H9 (cell line): ENCODE data around the gene GGA3. TPM values are rescaled to one million over a fixed set of nuclear protein-coding genes. Genes with fewer than 3 reads are reported as not detected.
A peak's percentile ranks its signal among the peaks of the same experiment; 100 is the strongest.

Source experiments
- DNase-seq: peaks from one replicate; pipeline ENCODE4 v3.0.0-alpha.2; 2017
- H2AFZ ChIP-seq: one replicate; pipeline ENCODE4 v1.6.1; 2013; ENCODE audit warnings: mild to moderate bottlenecking, low read length, control low read depth, moderate library complexity
- H2AK5ac ChIP-seq: 2 replicates; pipeline ENCODE4 v1.6.1; 2013; ENCODE audit warnings: low read length, control low read depth, mixed read lengths; ENCODE audit not compliant: insufficient read length
- H2BK120ac ChIP-seq: one replicate; pipeline ENCODE4 v1.6.1; 2013; ENCODE audit warnings: low read depth, mild to moderate bottlenecking, low read length, control low read depth, inconsistent platforms; ENCODE audit not compliant: poor library complexity, severe bottlenecking
- H2BK12ac ChIP-seq: 2 replicates; pipeline ENCODE4 v1.6.1; 2013; ENCODE audit warnings: low read length, control low read depth, mixed read lengths, low read depth; ENCODE audit not compliant: insufficient read length
- H2BK15ac ChIP-seq: 2 replicates; pipeline ENCODE4 v1.6.1; 2013; ENCODE audit warnings: low read depth, low read length, control low read depth
- H2BK20ac ChIP-seq: one replicate; pipeline ENCODE4 v1.6.1; 2013; ENCODE audit warnings: low read depth, mild to moderate bottlenecking, low read length, control low read depth, inconsistent platforms; ENCODE audit not compliant: poor library complexity, severe bottlenecking
- H2BK5ac ChIP-seq: 2 replicates; pipeline ENCODE4 v1.6.1; 2013; ENCODE audit warnings: low read length, control low read depth, mixed read lengths; ENCODE audit not compliant: insufficient read length
- H3K14ac ChIP-seq: 2 replicates; pipeline ENCODE4 v1.6.1; 2013; ENCODE audit warnings: low read length, control low read depth; ENCODE audit not compliant: insufficient read depth
- H3K18ac ChIP-seq: 2 replicates; pipeline ENCODE4 v1.6.1; 2013; ENCODE audit warnings: low read depth, mild to moderate bottlenecking, mixed read lengths, low read length, control low read depth; ENCODE audit not compliant: insufficient read length
- H3K23ac ChIP-seq: 2 replicates; pipeline ENCODE4 v1.6.1; 2013; ENCODE audit warnings: low read length, control low read depth, mixed read lengths, low read depth; ENCODE audit not compliant: insufficient read length
- H3K23me2 ChIP-seq: 2 replicates; pipeline ENCODE4 v1.6.1; 2013; ENCODE audit warnings: low read depth, mild to moderate bottlenecking, mixed read lengths, low read length, control low read depth; ENCODE audit not compliant: insufficient read length, poor library complexity, severe bottlenecking
- H3K27ac ChIP-seq: 2 replicates; pipeline ENCODE4 v1.5.1; 2013; ENCODE audit warnings: low read length, control low read depth, mixed read lengths, low read depth; ENCODE audit not compliant: insufficient read length
- H3K27me3 ChIP-seq: 2 replicates; pipeline ENCODE4 v1.6.1; 2013; ENCODE audit warnings: low read length, control low read depth, inconsistent platforms; ENCODE audit not compliant: insufficient read depth
- H3K4ac ChIP-seq: 2 replicates; pipeline ENCODE4 v1.6.1; 2013; ENCODE audit warnings: low read depth, mild to moderate bottlenecking, control low read depth, inconsistent platforms, low read length, moderate library complexity
- H3K4me1 ChIP-seq: 2 replicates; pipeline ENCODE4 v1.6.1; 2013; ENCODE audit warnings: low read length, control low read depth, inconsistent platforms; ENCODE audit not compliant: insufficient read depth
- H3K4me2 ChIP-seq: 2 replicates; pipeline ENCODE4 v1.6.1; 2013; ENCODE audit warnings: low read length, control low read depth, mixed read lengths; ENCODE audit not compliant: insufficient read length, insufficient read depth
- H3K56ac ChIP-seq: 2 replicates; pipeline ENCODE4 v1.6.1; 2013; ENCODE audit warnings: low read depth, mild to moderate bottlenecking, mixed read lengths, low read length, control low read depth; ENCODE audit not compliant: insufficient read length
- H3K79me1 ChIP-seq: 2 replicates; pipeline ENCODE4 v1.6.1; 2013; ENCODE audit warnings: low read depth, mild to moderate bottlenecking, moderate library complexity, low read length, control low read depth, inconsistent platforms; ENCODE audit not compliant: insufficient read depth, poor library complexity, severe bottlenecking
- H3K79me2 ChIP-seq: 2 replicates; pipeline ENCODE4 v1.6.1; 2013; ENCODE audit warnings: low read length, control low read depth, inconsistent platforms; ENCODE audit not compliant: insufficient read depth
- H3K9ac ChIP-seq: 2 replicates; pipeline ENCODE4 v1.6.1; 2013; ENCODE audit warnings: low read length, control low read depth, mixed read lengths; ENCODE audit not compliant: insufficient read length; ENCODE audit errors: extremely low read depth
- H3K9me3 ChIP-seq: one replicate; pipeline ENCODE4 v1.6.1; 2013; ENCODE audit warnings: low read depth, low read length, inconsistent platforms; ENCODE audit not compliant: control insufficient read depth
- H3T11ph ChIP-seq: one replicate; pipeline ENCODE4 v1.6.1; 2013; ENCODE audit warnings: mild to moderate bottlenecking, low read length, control low read depth, inconsistent platforms
- H4K20me1 ChIP-seq: one replicate; pipeline ENCODE4 v1.6.1; 2013; ENCODE audit not compliant: control insufficient read depth, insufficient read length, insufficient read depth
- H4K5ac ChIP-seq: 2 replicates; pipeline ENCODE4 v1.6.1; 2013; ENCODE audit warnings: low read depth, mild to moderate bottlenecking, mixed read lengths, low read length, control low read depth; ENCODE audit not compliant: insufficient read length
- H4K8ac ChIP-seq: replicated peaks from 2 replicates; pipeline ENCODE4 v1.6.1; 2013; ENCODE audit warnings: low read length, control low read depth, mixed read lengths, low read depth; ENCODE audit not compliant: insufficient read length
- H4K91ac ChIP-seq: 2 replicates; pipeline ENCODE4 v1.6.1; 2013; ENCODE audit warnings: low read depth, mild to moderate bottlenecking, moderate library complexity, mixed read lengths, low read length, control low read depth; ENCODE audit not compliant: insufficient read length
- H3K27ac Mint-ChIP-seq, 3 experiments: 2 replicates in 2 of 3; 3 replicates in 1 of 3; pipeline ENCODE4 v1.8.0; 2020 to 2021; ENCODE audit warnings: mixed read lengths in 3 of 3, mild to moderate bottlenecking in 1 of 3, moderate library complexity in 1 of 3
- H3K27me3 Mint-ChIP-seq: 2 replicates; pipeline ENCODE4 v1.8.0; 2021; ENCODE audit warnings: low read depth, mild to moderate bottlenecking, moderate library complexity, mixed read lengths
- H3K36me3 Mint-ChIP-seq, 3 experiments: 2 replicates in 2 of 3; 3 replicates in 1 of 3; pipeline ENCODE4 v1.8.0; 2020 to 2021; ENCODE audit warnings: low read depth in 3 of 3, mixed read lengths in 3 of 3; ENCODE audit not compliant: insufficient read depth in 1 of 3
- H3K4me1 Mint-ChIP-seq, 2 experiments: 2 replicates each; pipeline ENCODE4 v1.8.0; 2020; ENCODE audit warnings: mixed read lengths in 2 of 2
- H3K4me3 Mint-ChIP-seq, 2 experiments: 2 replicates in 1 of 2; 3 replicates in 1 of 2; pipeline ENCODE4 v1.8.0; 2020 to 2021; ENCODE audit warnings: mild to moderate bottlenecking in 2 of 2, mixed read lengths in 2 of 2, moderate library complexity in 1 of 2
- H3K9me3 Mint-ChIP-seq, 2 experiments: 2 replicates in 1 of 2; 3 replicates in 1 of 2; pipeline ENCODE4 v1.8.0; 2020; ENCODE audit warnings: mild to moderate bottlenecking in 2 of 2, mixed read lengths in 2 of 2, moderate library complexity in 1 of 2
- CTCF ChIP-seq: fragments of 200-600 bp; sonication (generic); conservative IDR thresholded peaks from 3 replicates; pipeline ENCODE4 v1.8.0; 2021; ENCODE audit warnings: antibody characterized with exemption, mild to moderate bottlenecking
- WGBS: extraction: QIAGEN DNeasy Blood & Tissue Kit; methylation state at CpG from one replicate; pipeline ENCODE4 v1.1.7; 2013; ENCODE audit warnings: missing lambda C conversion rate, low lambda C conversion rate, mixed read lengths; ENCODE audit not compliant: insufficient read length; ENCODE audit errors: extremely low coverage; 5-methylcytosine and 5-hydroxymethylcytosine counted together
- total RNA-seq: library from RNA; stranded (reverse); gene quantifications from 2 replicates; pipeline ENCODE4 v1.2.1, GENCODE V29; 2021

The GGA3 gene
- total RNA-seq, 1 experiment from 2014 or later, result 50.3 TPM

DNA sequence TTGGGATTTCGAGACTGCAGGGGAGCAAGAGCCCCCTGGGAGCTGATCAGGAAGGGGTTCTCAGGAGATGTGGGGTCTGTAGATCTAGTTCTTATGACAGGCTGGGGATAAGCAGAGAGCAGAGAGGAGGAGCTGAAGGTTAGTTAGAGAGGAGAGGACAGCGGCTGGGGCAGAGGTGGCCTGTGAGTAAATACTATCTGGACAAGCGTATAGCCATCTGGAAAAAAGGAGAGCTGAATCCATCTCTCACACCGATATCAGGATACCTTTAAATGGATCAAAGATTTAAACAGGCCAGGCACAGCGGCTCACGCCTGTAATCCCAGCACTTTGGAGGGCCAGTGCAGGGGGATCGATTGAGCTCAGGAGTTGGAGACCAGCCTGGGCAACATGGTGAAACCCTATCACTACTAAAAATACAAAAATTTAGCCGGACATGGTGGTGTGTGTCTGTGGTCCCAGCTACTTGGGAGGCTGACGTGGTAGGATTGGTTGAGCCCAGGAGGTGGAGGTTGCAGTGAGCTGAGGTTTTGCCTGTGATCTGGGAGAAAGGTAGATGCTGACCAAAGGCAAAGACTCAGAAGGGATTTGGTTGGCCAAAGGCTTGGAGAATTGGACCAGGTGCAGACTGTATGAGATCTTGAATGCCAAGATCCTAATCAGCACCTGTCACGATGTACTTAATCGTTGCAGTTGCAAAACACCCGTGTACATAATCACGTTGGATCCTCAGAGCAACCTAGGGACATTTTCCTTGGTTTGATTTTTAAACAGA lies 46.7 kb upstream of the GGA3 start:
- Histone ChIP-seq H3T11ph (no peak overlapping the region), H4K91ac (no peak overlapping the region), H2AFZ (no peak overlapping the region), H3K27ac (no peak overlapping the region), H3K4ac (no peak overlapping the region), H3K9ac (no peak overlapping the region), H2BK12ac (no peak overlapping the region), H2BK5ac (no peak overlapping the region), H2AK5ac (no peak overlapping the region), H2BK20ac (no peak overlapping the region), H3K79me1 (no peaks in the 10 kb centered on the region), H4K8ac (no peak overlapping the region), H3K56ac (no peak overlapping the region), H4K20me1 (no peaks in the 10 kb centered on the region), H3K23me2 (no peaks in the 10 kb centered on the region), H4K5ac (no peak overlapping the region), H3K27me3 (no peaks in the 10 kb centered on the region), H2BK120ac (no peak overlapping the region), H3K4me2 (no peak overlapping the region), H3K4me1 (no peaks in the 10 kb centered on the region), H2BK15ac (no peak overlapping the region), H3K18ac (no peak overlapping the region), H3K14ac (no peak overlapping the region), H3K79me2 (no peaks in the 10 kb centered on the region), H3K9me3 (no peaks in the 10 kb centered on the region), H3K23ac (no peak overlapping the region)
- no peak overlapping the region for H3K4me3 Mint-ChIP-seq
- TF ChIP-seq CTCF, result no peak
- no peaks in the 10 kb centered on the region for H3K9me3 Mint-ChIP-seq
- no CpG with 5 or more reads among the region's 13 CpGs for WGBS
- H3K27ac Mint-ChIP-seq, result peak overlapping the region; percentile 34 to 49 (median 38); a peak in 3 of 7 replicates
- peaks cover 2 to 10% of the 10 kb centered on the region in 2 experiments; a peak in 1 of 4 replicates for H3K4me1 Mint-ChIP-seq
- H3K27me3 Mint-ChIP-seq, result no peaks in the 10 kb centered on the region; the same call in 1 of the 2 replicates
- no peaks in the 10 kb centered on the region for H3K36me3 Mint-ChIP-seq
- DNase-seq, result no peak
